Spleen (tissue), 11 donors: Measurements from ENCODE around the gene MLC1. TPM values are rescaled to one million over a fixed set of nuclear protein-coding genes. Genes with fewer than 3 reads are reported as not detected.

Source experiments
- DNase-seq: peaks from one replicate; pipeline ENCODE4 v3.0.0-alpha.2; 2020
- H3K27ac ChIP-seq, 8 donors: fragments of 200-600 bp; sonication (generic) in 7 of 8; 1 replicate in 4 of 8; 2 replicates in 4 of 8; pipeline versions ENCODE4 v1.5.0 to v1.8.0; 2016 to 2021; ENCODE audit warnings: inconsistent platforms in 4 of 8, mild to moderate bottlenecking in 4 of 8, moderate library complexity in 1 of 8
- H3K27me3 ChIP-seq, 7 donors: fragments of 200-600 bp; sonication (generic) in 6 of 7; replicated peaks in 1 of 7; 1 replicate in 4 of 7; 2 replicates in 3 of 7; pipeline versions ENCODE4 v1.5.0 to v1.8.0; 2016 to 2021; ENCODE audit warnings: inconsistent platforms in 3 of 7, mild to moderate bottlenecking in 1 of 7
- H3K36me3 ChIP-seq, 6 donors: fragments of 200-600 bp; sonication (generic) in 5 of 6; 1 replicate in 4 of 6; 2 replicates in 2 of 6; pipeline versions ENCODE4 v1.5.0 to v1.8.0; 2016 to 2021; ENCODE audit warnings: inconsistent platforms in 2 of 6
- H3K4me1 ChIP-seq, 6 donors: fragments of 200-600 bp; sonication (generic) in 5 of 6; 1 replicate in 3 of 6; 2 replicates in 3 of 6; pipeline versions ENCODE4 v1.5.0 to v1.8.0; 2016 to 2021; ENCODE audit warnings: inconsistent platforms in 3 of 6
- H3K4me3 ChIP-seq, 8 donors: fragments of 200-600 bp; sonication (generic) in 7 of 8; 1 replicate in 4 of 8; 2 replicates in 4 of 8; pipeline versions ENCODE4 v1.5.0 to v1.8.0; 2016 to 2021; ENCODE audit warnings: inconsistent platforms in 4 of 8, mild to moderate bottlenecking in 4 of 8, moderate library complexity in 2 of 8
- H3K9me3 ChIP-seq, 8 donors: fragments of 200-600 bp; sonication (generic) in 7 of 8; 1 replicate in 4 of 8; 2 replicates in 4 of 8; pipeline versions ENCODE4 v1.5.0 to v1.8.0; 2016 to 2021; ENCODE audit warnings: inconsistent platforms in 4 of 8
- CTCF ChIP-seq, 11 experiments: fragments of 200-600 bp in 7 of 11; fragments of 450-650 bp in 4 of 11; sonication (generic) in 4 of 11; IDR thresholded peaks in 8 of 11; conservative IDR thresholded peaks in 3 of 11; 1 replicate in 7 of 11; 2 replicates in 4 of 11; pipeline versions ENCODE4 v1.4.0 to v1.8.0; 2016 to 2021; ENCODE audit warnings: antibody characterized with exemption in 11 of 11, inconsistent platforms in 4 of 11, mild to moderate bottlenecking in 1 of 11
- POLR2A ChIP-seq, 3 donors: fragments of 450-650 bp; IDR thresholded peaks; one replicate each; pipeline ENCODE4 v1.5.1; 2017; ENCODE audit warnings: antibody characterized with exemption in 3 of 3, mild to moderate bottlenecking in 1 of 3
- POLR2AphosphoS5 ChIP-seq, 3 donors: sonication (generic); formaldehyde crosslinking; IDR thresholded peaks; one replicate each; pipeline ENCODE4 v1.5.1; 2017; ENCODE audit warnings: antibody characterized with exemption in 3 of 3
- WGBS, 5 donors: extraction: QIAGEN DNeasy Blood & Tissue Kit in 3 of 5; methylation state at CpG; one replicate each; pipeline versions ENCODE4 v1.1.5 to v1.1.7; 2013 to 2018; 5-methylcytosine and 5-hydroxymethylcytosine counted together
- intact Hi-C: fragments of 100-400 bp; cut with DNase I; formaldehyde crosslinking; loops from one replicate; pipeline ENCODE4 v1.15.0; 2023; ENCODE audit warnings: low total_unique reads
- polyA plus RNA-seq, 3 donors: library from polyadenylated mRNA; stranded (reverse); fragments of 200-250 nt; gene quantifications; one replicate each; pipeline ENCODE4 v1.2.1, GENCODE V29; 2013
- total RNA-seq, 7 donors: library from RNA; depleted of rRNA in 3 of 7; stranded (reverse); fragments of >200 nt in 3 of 7; fragmentation: NEBNext Ultra II Directional in 4 of 7; extraction: Animal tissue kit (Norgen Biotek cat#: 25700) in 4 of 7; gene quantifications; one replicate each; pipeline versions ENCODE4 v1.1.0 to v1.2.1, GENCODE V29; 2016 to 2021
- donor health status: healthy with polysubstance abuse.
- donor health status: DM: no; HTN: no; CAD: no; lungs with moderate emphysema.
- donor health status: DM: no; HTN: no; CAD: no.
- donor health status: Bipolar disorder and iron deficiency.
- donor health status: healthy.
- donor health status: DM: no; HTN: no; CAD: no.
- donor health status: DM: yes; HTN: yes; CAD: no.

Gene MLC1
- total and polyA plus RNA-seq, 10 donors, result 0.17 to 4.4 (median 1.6) TPM

- H3K4me3 ChIP-seq, result peak overlapping the region in 1 of 8 donors; percentile 61
- intact Hi-C loops, result no loop called here
- H3K27me3 ChIP-seq, result peaks cover 2 to 77% (median 66%) of the 10 kb centered on the region in 7 donors
- peak overlapping the region in 1 of 8 donors; percentile 30 for H3K27ac ChIP-seq
- H3K4me1 ChIP-seq, result peaks cover 2 to 63% (median 45%) of the 10 kb centered on the region in 6 donors
- no peaks in the 10 kb centered on the region for H3K9me3 ChIP-seq
- TF ChIP-seq POLR2AphosphoS5 (IDR thresholded peaks at IDR 0.05) (no peak), CTCF (IDR thresholded peaks at IDR 0.05 in 8 of 11, conservative IDR thresholded peaks at IDR 0.05 in 3 of 11) (no peak), POLR2A (IDR thresholded peaks at IDR 0.05) (no peak)
- no peaks in the 10 kb centered on the region for H3K36me3 ChIP-seq
- 44 to 68% (median 56%) methylated on average over 14 to 18 of the region's 18 CpGs for WGBS, 5 donors
- no peak for DNase-seq
These were observed 73.6 kb downstream of the MLC1 start for GRCh38 chr22:50011447-50012210.

GRCh38 chr22:50010676-50011446 is 74.4 kb downstream of the MLC1 start:
- Histone ChIP-seq H3K27me3 (peaks cover 2 to 69% (median 59%) of the 10 kb centered on the region in 7 donors), H3K9me3 (no peaks in the 10 kb centered on the region), H3K27ac (peak overlapping the region in 1 of 8 donors; percentile 30), H3K4me3 (peak overlapping the region in 5 of 8 donors; percentile 18 to 61 (median 25)), H3K4me1 (peaks cover 2 to 56% (median 38%) of the 10 kb centered on the region in 6 donors), H3K36me3 (no peaks in the 10 kb centered on the region)
- DNase-seq, result no peak
- 3 to 9% (median 6%) methylated on average over 20 to 60 of the region's 61 CpGs for whole genome bisulfite sequencing, 5 donors
- TF ChIP-seq POLR2AphosphoS5 (IDR thresholded peaks at IDR 0.05), result no peak
- TF ChIP-seq CTCF (IDR thresholded peaks at IDR 0.05 in 8 of 11, conservative IDR thresholded peaks at IDR 0.05 in 3 of 11), result no peak
- TF ChIP-seq POLR2A (IDR thresholded peaks at IDR 0.05), result no peak
- intact Hi-C loops, result no loop called here

- Histone ChIP-seq H3K36me3 (no peaks in the 10 kb centered on the region), H3K4me3 (peak overlapping the region in 5 of 8 donors; percentile 18 to 61 (median 25)), H3K4me1 (peaks cover 2 to 47% (median 33%) of the 10 kb centered on the region in 6 donors), H3K9me3 (no peaks in the 10 kb centered on the region), H3K27me3 (peaks cover 2 to 61% (median 50%) of the 10 kb centered on the region in 7 donors), H3K27ac (peak overlapping the region in 1 of 8 donors; percentile 30)
- intact Hi-C loops, result no loop called here
- WGBS, 5 donors, result 60 to 83% (median 68%) methylated on average over 24 to 46 of the region's 46 CpGs
- DNase-seq, result no peak
- TF ChIP-seq POLR2A (IDR thresholded peaks at IDR 0.05) (no peak), CTCF (IDR thresholded peaks at IDR 0.05 in 8 of 11, conservative IDR thresholded peaks at IDR 0.05 in 3 of 11) (no peak), POLR2AphosphoS5 (IDR thresholded peaks at IDR 0.05) (no peak)
These were observed 75.2 kb downstream of the MLC1 start for GRCh38 chr22:50009765-50010675.

Other genes starting within 250 kb of the MLC1 start
- gene ZBED4, start 231.6 kb downstream of the MLC1 start, total RNA-seq, result 10 to 100 TPM; 10.1 to 23.2 (median 16.1) TPM
- 1 to 10 TPM; 2.9 to 5.3 (median 3.5) TPM for gene ZBED4, start 231.6 kb downstream of the MLC1 start, polyA plus RNA-seq
- 10 to 100 TPM; 10.2 to 20.1 (median 13.3) TPM for gene ALG12, start 167.0 kb downstream of the MLC1 start, total RNA-seq
- gene ALG12, start 167.0 kb downstream of the MLC1 start, polyA plus RNA-seq, result 1 to 10 TPM; 5.7 to 7.1 (median 5.9) TPM
- 10 to 100 TPM; 23.2 to 46.3 (median 38.1) TPM for gene CRELD2, start 166.8 kb downstream of the MLC1 start, total RNA-seq
- gene CRELD2, start 166.8 kb downstream of the MLC1 start, polyA plus RNA-seq, result 10 to 100 TPM; 16.2 to 26.3 (median 18.3) TPM
- 100 to 1,000 TPM in 5 of 7 donors, 10 to 100 TPM in 2; 72.1 to 134 (median 109) TPM for gene PIM3, start 124.7 kb downstream of the MLC1 start, total RNA-seq
- gene PIM3, start 124.7 kb downstream of the MLC1 start, polyA plus RNA-seq, result 10 to 100 TPM; 49.5 to 84.4 (median 52.0) TPM
- gene IL17REL, start 72.7 kb downstream of the MLC1 start, total RNA-seq, result 1 to 10 TPM in 2 of 7 donors, under 1 TPM in 5; 0.23 to 1.9 (median 0.94) TPM
- gene IL17REL, start 72.7 kb downstream of the MLC1 start, polyA plus RNA-seq, result 1 to 10 TPM in 1 of 3 donors, under 1 TPM in 2; 0.21 to 1.2 (median 0.33) TPM
- not detected for gene TTLL8, start 27.1 kb downstream of the MLC1 start, total RNA-seq
- not detected for gene TTLL8, start 27.1 kb downstream of the MLC1 start, polyA plus RNA-seq
- under 1 TPM in 2 of 7 donors, not detected in 5; 0.10 to 0.37 TPM for gene MOV10L1, start 4.6 kb upstream of the MLC1 start, total RNA-seq
- gene MOV10L1, start 4.6 kb upstream of the MLC1 start, polyA plus RNA-seq, result under 1 TPM in 1 of 3 donors, not detected in 2; 0.15 TPM
- 1 to 10 TPM in 6 of 7 donors, under 1 TPM in 1; 0.39 to 4.6 (median 2.4) TPM for gene PANX2, start 85.3 kb upstream of the MLC1 start, total RNA-seq
- under 1 TPM; 0.11 to 0.67 (median 0.24) TPM for gene PANX2, start 85.3 kb upstream of the MLC1 start, polyA plus RNA-seq
- gene TRABD, start 100.5 kb upstream of the MLC1 start, total RNA-seq, result 10 to 100 TPM; 49.8 to 66.5 (median 57.7) TPM
- gene TRABD, start 100.5 kb upstream of the MLC1 start, polyA plus RNA-seq, result 10 to 100 TPM; 43.3 to 85.8 (median 77.9) TPM
- gene SELENOO, start 115.6 kb upstream of the MLC1 start, total RNA-seq, result 10 to 100 TPM; 25.4 to 31.7 (median 29.3) TPM
- 10 to 100 TPM; 26.2 to 70.8 (median 47.0) TPM for gene SELENOO, start 115.6 kb upstream of the MLC1 start, polyA plus RNA-seq
- 10 to 100 TPM; 65.2 to 98.0 (median 69.4) TPM for gene TUBGCP6, start 159.6 kb upstream of the MLC1 start, total RNA-seq
- gene TUBGCP6, start 159.6 kb upstream of the MLC1 start, polyA plus RNA-seq, result 10 to 100 TPM; 36.0 to 70.7 (median 69.2) TPM
- 100 to 1,000 TPM in 1 of 7 donors, 10 to 100 TPM in 6; 63.6 to 108 (median 70.2) TPM for gene HDAC10, start 165.8 kb upstream of the MLC1 start, total RNA-seq
- gene HDAC10, start 165.8 kb upstream of the MLC1 start, polyA plus RNA-seq, result 10 to 100 TPM; 25.0 to 69.9 (median 44.7) TPM
- gene MAPK12, start 176.3 kb upstream of the MLC1 start, total RNA-seq, result 10 to 100 TPM in 2 of 7 donors, 1 to 10 TPM in 5; 3.9 to 11.6 (median 6.4) TPM
- 10 to 100 TPM in 1 of 3 donors, 1 to 10 TPM in 2; 6.9 to 11.0 (median 9.0) TPM for gene MAPK12, start 176.3 kb upstream of the MLC1 start, polyA plus RNA-seq
- gene MAPK11, start 185.0 kb upstream of the MLC1 start, total RNA-seq, result 10 to 100 TPM in 3 of 7 donors, 1 to 10 TPM in 4; 5.2 to 20.7 (median 9.3) TPM
- gene MAPK11, start 185.0 kb upstream of the MLC1 start, polyA plus RNA-seq, result 10 to 100 TPM; 10.7 to 25.3 (median 21.0) TPM
- gene PLXNB2, start 222.2 kb upstream of the MLC1 start, total RNA-seq, result 100 to 1,000 TPM; 175 to 382 (median 278) TPM
- 100 to 1,000 TPM in 1 of 3 donors, 10 to 100 TPM in 2; 41.9 to 113 (median 68.3) TPM for gene PLXNB2, start 222.2 kb upstream of the MLC1 start, polyA plus RNA-seq
- gene DENND6B, start 241.6 kb upstream of the MLC1 start, total RNA-seq, result 1 to 10 TPM; 4.5 to 8.9 (median 6.0) TPM
- 10 to 100 TPM in 1 of 3 donors, 1 to 10 TPM in 2; 6.4 to 10.4 (median 9.9) TPM for gene DENND6B, start 241.6 kb upstream of the MLC1 start, polyA plus RNA-seq